HG02623 (cell line): ENCODE results near the gene SPATA12.

Experiments
- ATAC-seq: cut with Tn5 transposase; IDR thresholded peaks from one replicate; pipeline ENCODE4 v1.9.1; 2021; ENCODE audit warnings: moderate library complexity; ENCODE audit not compliant: unreplicated experiment

The SPATA12 gene

GRCh38 chr3:57060089-57060821 lies at the start of gene SPATA12:
SPATA12 (plus strand) TSS chr3:57060664; CDS start chr3:57073695, 13,031 bp downstream.
- ATAC-seq, result no peak

- no peak for ATAC-seq
These were observed 49.4 kb upstream of the SPATA12 start for GRCh38 chr3:57011022-57011421.

GRCh38 chr3:57012847-57013246 lies 47.6 kb upstream of the SPATA12 start:
- ATAC-seq, result no peak

GRCh38 chr3:57015350-57015729 lies 45.1 kb upstream of the SPATA12 start:
- ATAC-seq, result no peak

- ATAC-seq, result no peak
These were observed 44.6 kb upstream of the SPATA12 start for GRCh38 chr3:57015912-57016311.

GRCh38 chr3:57017459-57017845 lies 43.0 kb upstream of the SPATA12 start:
- no peak for ATAC-seq

- ATAC-seq, result no peak
These were observed 42.2 kb upstream of the SPATA12 start for GRCh38 chr3:57018246-57018645.

GRCh38 chr3:57019057-57019456 lies 41.4 kb upstream of the SPATA12 start:
- no peak for ATAC-seq

GRCh38 chr3:57025237-57025636 lies 35.2 kb upstream of the SPATA12 start:
- ATAC-seq, result no peak

GRCh38 chr3:57026944-57027343 lies 33.5 kb upstream of the SPATA12 start:
- no peak for ATAC-seq

GRCh38 chr3:57029383-57029782 lies 31.1 kb upstream of the SPATA12 start:
- ATAC-seq, result no peak

- ATAC-seq, result no peak
These were observed 30.5 kb upstream of the SPATA12 start for GRCh38 chr3:57029924-57030323.

GRCh38 chr3:57030721-57031120 lies 29.7 kb upstream of the SPATA12 start:
- ATAC-seq, result no peak

- ATAC-seq, result no peak
These were observed 28.6 kb upstream of the SPATA12 start for GRCh38 chr3:57031631-57032541.

GRCh38 chr3:57036952-57037351 lies 23.5 kb upstream of the SPATA12 start:
- no peak for ATAC-seq

GRCh38 chr3:57038466-57039164 lies 21.8 kb upstream of the SPATA12 start:
- ATAC-seq, result no peak

GRCh38 chr3:57041674-57042073 lies 18.8 kb upstream of the SPATA12 start:
- ATAC-seq, result no peak

- ATAC-seq, result no peak
These were observed 16.9 kb upstream of the SPATA12 start for GRCh38 chr3:57043518-57043917.

GRCh38 chr3:57046101-57046765 lies 14.2 kb upstream of the SPATA12 start:
- no peak for ATAC-seq

GRCh38 chr3:57048052-57048671 lies 12.3 kb upstream of the SPATA12 start:
- ATAC-seq, result no peak

GRCh38 chr3:57048728-57049127 lies 11.7 kb upstream of the SPATA12 start:
- no peak for ATAC-seq
